ENCODE data around the gene NACC1. TPM values are rescaled to one million over a fixed set of nuclear protein-coding genes. Genes with fewer than 3 reads are reported as not detected.
A peak's percentile ranks its signal among the peaks of the same experiment; 100 is the strongest.

The NACC1 gene
- total and polyA plus RNA-seq, 2 of the 13 experiments (the other 11 are each of a cell fraction or from before 2014, with no cell fraction given) = 31.8 to 42.3 TPM

GRCh38 chr19:13164343-13165161, 46.5 kb downstream of the NACC1 start (continued):
- peak; percentile 92 for TF ChIP-seq PAXIP1 (CRISPR knock-in tag; conservative IDR thresholded peaks at IDR 0.05)
- no peak for TF ChIP-seq ZNF407 (CRISPR knock-in tag; IDR thresholded peaks at IDR 0.05; ENCODE audit: not compliant biosample characterization)
- peak; percentile 77; the same call in 1 of the 2 replicates for TF ChIP-seq ZNF710 (CRISPR knock-in tag; IDR thresholded peaks at IDR 0.05; ENCODE audit: borderline replicate concordance)
- TF ChIP-seq SP140L (CRISPR knock-in tag; IDR thresholded peaks at IDR 0.05; ENCODE audit: borderline replicate concordance) = no peak; the same call in 1 of the 2 replicates
- TF ChIP-seq HOXA9 (CRISPR knock-in tag; IDR thresholded peaks at IDR 0.05; ENCODE audit: borderline replicate concordance) = no peak
- TF ChIP-seq MEIS1 (CRISPR knock-in tag; IDR thresholded peaks at IDR 0.05; ENCODE audit: borderline replicate concordance) = 0 out of 2 replicates have a peak, but pooled peaks have one; percentile 42
- TF ChIP-seq ZNF530 (CRISPR knock-in tag; IDR thresholded peaks at IDR 0.05; ENCODE audit: low read depth) = no peak
- no peak for TF ChIP-seq ZNF296 (CRISPR knock-in tag; conservative IDR thresholded peaks at IDR 0.05)
- no peak for TF ChIP-seq ZNF143 (CRISPR knock-in tag; IDR thresholded peaks at IDR 0.05)
- no peak for TF ChIP-seq ZNF414 (CRISPR knock-in tag; IDR thresholded peaks at IDR 0.05)
- no peak for TF ChIP-seq ZBTB21 (CRISPR knock-in tag; IDR thresholded peaks at IDR 0.05)

Data from HepG2 (cell line).